Measurements from ENCODE around the gene CCDC9B.

GRCh38 chr15:40302288-40302886 is 38.4 kb downstream of the CCDC9B start:
- TF ChIP-seq AFF4 (CRISPR knock-in tag; IDR thresholded peaks at IDR 0.05; ENCODE audit: borderline replicate concordance) = no peak
- TF ChIP-seq CTCF (IDR thresholded peaks at IDR 0.05) = no peak
- TF ChIP-seq MLX (CRISPR knock-in tag; IDR thresholded peaks at IDR 0.05) = no peak
- TF ChIP-seq JUN (CRISPR knock-in tag; IDR thresholded peaks at IDR 0.05) = no peak
- no peak for TF ChIP-seq MAX (CRISPR knock-in tag; IDR thresholded peaks at IDR 0.05)
- no peak for TF ChIP-seq NR2C2 (CRISPR knock-in tag; IDR thresholded peaks at IDR 0.05)

All from WTC11 (cell line).